ENCODE data around the gene EIF4E1B.

Gene EIF4E1B

GRCh38 chr5:176694631-176695030 lies 64.2 kb downstream of the EIF4E1B start:
- TF ChIP-seq, protein P1, sequence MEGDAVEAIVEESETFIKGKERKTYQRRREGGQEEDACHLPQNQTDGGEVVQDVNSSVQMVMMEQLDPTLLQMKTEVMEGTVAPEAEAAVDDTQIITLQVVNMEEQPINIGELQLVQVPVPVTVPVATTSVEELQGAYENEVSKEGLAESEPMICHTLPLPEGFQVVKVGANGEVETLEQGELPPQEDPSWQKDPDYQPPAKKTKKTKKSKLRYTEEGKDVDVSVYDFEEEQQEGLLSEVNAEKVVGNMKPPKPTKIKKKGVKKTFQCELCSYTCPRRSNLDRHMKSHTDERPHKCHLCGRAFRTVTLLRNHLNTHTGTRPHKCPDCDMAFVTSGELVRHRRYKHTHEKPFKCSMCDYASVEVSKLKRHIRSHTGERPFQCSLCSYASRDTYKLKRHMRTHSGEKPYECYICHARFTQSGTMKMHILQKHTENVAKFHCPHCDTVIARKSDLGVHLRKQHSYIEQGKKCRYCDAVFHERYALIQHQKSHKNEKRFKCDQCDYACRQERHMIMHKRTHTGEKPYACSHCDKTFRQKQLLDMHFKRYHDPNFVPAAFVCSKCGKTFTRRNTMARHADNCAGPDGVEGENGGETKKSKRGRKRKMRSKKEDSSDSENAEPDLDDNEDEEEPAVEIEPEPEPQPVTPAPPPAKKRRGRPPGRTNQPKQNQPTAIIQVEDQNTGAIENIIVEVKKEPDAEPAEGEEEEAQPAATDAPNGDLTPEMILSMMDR (conservative IDR thresholded peaks at IDR 0.05) = no peak
- H3K27ac ChIP-seq = no peak overlapping the region

DNA sequence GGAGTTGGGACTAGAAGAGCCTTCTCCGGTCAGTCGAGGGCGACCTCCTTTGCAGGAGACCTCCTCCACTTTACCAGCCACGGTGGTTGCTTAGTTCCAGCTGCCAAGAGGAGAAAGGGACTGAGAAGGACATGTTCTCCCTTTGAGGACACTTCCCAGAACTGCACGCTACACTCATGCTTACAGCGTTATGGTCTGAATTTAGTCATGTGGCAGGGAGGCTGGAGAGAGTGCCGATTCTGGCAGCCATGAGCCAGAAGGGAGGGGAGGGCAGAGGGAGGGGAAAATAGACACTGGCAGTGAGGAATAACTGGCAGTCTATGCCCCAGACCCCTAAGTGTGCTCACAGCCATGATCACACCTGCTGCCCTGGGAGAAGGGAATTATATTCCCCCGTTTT lies 64.6 kb downstream of the EIF4E1B start:
- no peak overlapping the region for H3K27ac ChIP-seq
- TF ChIP-seq, protein P1 (conservative IDR thresholded peaks at IDR 0.05) = no peak
